NCI-H1048 (cell line): ENCODE measurements around the gene AGO1.

ENCODE experiments used
- DNase-seq: peaks from one replicate; lab custom pipeline; 2025; lab: John Stamatoyannopoulos, UW

AGO1 gene

DNA sequence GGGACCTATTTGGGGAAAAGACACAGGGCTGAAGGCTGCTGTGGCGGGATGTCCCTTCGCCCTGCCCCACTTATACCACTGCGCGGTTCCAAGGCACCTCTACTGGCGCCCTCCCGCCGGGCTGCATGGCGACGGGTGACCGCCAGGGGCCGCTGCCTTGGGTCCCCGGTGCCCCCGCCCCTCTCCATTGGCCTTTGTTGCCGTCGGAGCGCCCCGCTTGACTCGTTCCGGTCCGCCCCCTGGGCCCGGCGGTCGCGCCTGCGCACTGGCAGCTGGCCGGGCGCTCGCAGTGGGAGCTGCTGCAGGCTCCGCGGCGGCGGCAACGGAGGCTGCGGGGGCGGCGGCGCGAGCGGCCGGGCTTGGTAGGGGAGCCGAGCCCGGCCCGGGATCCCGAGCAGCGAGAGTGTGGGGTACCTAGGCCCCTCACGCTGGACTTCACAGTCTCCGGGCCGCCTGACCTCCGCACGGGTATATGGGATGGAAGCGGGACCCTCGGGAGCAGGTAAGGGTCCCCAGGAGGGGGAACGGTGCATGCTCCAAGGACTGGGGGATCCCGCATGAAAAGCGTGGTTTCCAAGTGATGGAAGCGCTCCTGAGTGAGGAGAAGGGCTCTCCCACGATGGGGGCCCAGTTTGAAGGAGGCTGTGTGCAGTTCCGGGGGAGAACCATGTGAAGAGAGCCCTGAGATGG, at the start of gene AGO1:
TSS of gene AGO1 (plus strand) at position 265 of the 690 bp plus-strand sequence. CDS start at position 478, 213 bp downstream.
- DNase-seq = peak; percentile 87

DNA sequence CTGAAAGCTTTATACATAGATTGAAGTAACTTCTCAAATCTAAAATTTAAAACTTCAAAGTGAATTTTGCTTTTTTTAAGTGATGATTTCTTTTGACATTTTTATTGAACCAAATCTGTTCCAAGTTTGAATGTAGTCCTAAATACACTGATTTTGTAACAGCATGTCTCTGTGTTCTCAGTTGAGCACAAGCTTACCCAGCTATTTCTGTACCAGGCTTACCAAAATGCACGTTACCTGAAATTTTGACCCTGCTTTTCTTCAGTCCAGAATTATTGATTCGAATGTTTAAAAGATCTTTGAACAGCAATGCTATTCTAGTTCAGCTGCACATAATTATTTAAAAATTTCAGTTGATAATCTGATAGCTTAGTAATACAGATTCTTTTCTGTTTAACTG, 49.6 kb upstream of the AGO1 start:
- DNase-seq = no peak

DNA sequence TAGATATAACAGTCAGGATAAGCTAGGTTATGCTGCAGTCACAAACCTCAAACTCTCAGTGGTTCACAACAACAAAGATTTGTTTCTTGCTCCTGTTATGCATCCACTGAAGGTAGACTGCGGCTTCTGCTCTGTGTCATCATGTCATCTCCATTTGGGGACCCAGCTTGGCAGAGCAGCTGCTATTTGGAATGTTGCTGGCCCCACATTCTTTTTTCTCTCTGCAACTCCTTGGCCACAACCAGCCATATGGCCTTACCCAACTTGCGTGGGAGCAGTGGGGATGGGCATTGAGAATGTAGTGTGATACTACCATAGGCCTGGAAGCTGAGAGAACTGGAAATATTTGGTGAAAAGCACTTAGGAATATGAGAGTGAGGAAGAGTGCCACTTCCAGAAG, 48.8 kb upstream of the AGO1 start:
- DNase-seq = no peak

DNA sequence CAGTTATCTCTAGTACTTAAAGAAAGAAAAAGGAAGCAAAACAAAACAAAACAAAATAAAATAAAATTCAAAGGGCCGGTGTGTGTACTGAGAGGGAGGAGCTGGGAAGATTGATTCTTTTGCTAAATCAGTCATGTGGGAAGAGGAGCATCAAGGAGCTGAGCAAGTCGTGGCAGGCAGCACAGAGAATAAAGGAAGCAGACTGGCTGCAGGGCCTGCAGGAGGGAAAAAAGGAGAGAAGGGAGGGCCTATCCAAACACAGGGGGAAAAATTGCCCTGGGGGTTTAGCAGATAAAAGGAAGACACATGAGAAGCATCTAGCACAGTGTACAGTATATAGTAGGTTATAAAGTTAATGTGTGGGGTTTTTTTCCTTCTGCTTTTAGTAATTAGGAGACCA, 47.6 kb upstream of the AGO1 start:
- no peak for DNase-seq

DNA sequence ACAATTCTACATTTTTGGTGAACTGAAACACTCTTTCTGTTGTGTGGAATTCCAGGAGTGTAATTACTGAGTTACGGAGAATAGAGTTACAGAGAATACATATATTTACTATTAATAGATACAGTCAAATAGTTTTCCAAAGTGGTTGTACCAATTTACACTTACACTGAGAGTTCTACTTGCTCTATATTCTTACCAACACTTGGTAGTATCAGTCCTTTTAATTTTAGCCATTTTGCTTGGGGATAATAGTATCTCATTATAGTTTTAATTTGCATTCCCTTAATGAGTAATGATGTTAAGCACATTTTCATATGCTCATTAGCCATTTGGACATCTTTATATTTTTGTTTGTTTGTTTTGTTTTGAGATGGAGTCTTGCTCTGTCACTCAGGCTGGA, 46.3 kb upstream of the AGO1 start:
- DNase-seq = no peak

DNA sequence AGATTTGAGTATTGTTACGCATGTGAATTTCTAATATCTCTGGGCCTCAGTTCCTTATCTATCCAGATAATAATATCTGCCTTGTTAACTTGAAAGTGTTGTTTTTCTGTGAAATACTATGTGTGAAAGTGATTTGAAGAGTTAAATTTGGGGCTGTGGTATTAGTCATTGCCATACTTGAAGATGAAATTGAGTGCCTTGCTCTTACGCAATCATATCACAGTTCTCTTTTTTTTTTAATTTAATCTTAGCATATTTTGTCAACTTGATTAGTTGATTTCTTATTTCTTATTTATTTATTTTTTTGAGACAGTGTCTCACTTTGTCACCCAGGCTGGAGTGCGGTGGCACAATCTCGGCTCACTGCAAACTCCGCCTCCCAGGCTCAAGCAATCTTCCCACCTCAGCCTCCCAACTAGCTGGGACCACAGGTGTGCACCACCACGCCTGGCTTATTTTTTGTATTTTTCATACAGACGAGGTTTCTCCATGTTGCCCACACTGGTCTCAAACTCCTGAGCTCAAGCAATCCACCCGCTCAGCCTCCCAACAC, 44.2 kb upstream of the AGO1 start:
- DNase-seq = no peak

DNA sequence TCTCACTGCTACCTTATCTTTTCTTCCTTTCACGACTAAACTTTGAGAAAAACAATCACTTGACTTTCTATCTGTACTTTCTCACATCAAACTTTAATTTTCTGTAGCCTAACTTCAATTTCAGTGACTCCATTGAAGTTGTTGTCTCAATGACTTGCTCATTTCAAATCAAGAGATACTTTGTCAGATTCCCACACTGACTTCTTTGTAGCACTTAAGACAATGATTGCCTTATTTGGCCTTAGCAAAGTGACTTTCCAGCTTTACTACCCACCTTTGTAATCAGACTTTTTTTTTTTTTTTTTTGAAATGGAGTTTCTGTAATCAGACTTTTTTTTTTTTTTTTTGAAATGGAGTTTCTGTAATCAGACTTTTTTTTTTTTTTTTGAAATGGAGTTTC, 38.2 kb upstream of the AGO1 start:
- DNase-seq = no peak

DNA sequence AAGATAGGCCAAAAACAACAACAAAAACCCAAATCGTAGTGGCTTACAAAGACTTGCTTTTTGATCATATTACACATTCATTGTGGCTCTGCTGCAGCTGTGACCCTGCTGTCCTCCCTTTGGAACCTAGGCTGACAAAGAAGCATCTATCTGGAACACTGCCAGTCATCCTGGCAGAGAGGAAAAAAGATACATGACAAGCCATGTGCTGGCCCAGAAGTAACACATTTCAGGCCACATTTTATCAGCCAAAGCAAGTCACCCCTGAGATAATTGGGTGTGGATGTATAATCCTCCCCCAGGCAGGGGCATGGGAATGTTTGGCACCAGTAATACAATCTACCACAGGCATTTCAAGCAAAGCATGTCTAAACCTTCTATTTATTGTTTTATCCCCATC, 37.2 kb upstream of the AGO1 start:
- DNase-seq = no peak

DNA sequence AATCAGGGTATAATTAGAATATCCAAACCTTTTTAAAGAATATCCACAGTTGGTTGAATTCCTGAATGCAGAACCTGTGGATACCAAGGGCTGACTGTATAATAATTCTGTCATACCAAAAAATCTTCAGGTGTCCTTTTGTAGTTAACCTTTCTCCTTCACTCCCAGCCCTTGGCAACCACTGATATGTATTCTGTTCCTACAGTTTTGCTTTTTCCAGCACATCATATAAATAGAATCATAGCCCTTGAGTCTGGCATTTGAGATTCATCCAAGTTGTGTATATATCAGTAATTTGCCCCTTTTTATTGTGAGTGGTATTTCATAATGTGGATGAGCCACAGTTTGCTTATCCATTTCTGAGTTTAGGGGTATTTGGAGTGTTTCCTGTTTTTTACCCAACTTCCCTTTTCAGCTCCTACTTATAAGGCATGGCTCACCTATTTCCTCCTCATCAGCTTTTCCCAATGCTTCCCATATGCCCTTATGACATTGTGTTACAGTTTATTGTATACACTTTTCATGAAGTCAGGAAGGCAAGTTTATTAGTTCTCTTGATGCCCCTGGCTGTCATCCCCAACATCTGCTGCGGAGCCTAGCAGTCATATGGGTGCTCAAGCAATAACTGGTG, 35.0 kb upstream of the AGO1 start:
- no peak for DNase-seq

DNA sequence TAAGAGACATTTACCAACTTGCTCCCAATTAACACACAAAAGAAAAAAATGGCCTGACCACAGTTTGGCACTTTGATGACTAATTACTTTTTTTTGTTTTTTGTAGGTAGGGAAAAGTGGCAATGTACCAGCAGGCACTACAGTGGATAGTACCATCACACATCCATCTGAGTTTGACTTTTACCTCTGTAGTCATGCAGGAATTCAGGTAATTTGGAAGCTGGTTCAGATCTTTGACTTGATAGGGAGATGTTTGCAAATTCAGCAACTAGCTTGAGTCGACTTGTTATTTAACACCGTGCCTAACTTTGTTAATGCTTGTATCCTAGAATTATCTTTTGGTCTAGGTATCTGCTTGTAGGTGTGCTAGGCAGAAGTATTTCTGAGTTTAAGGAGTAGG, 33.0 kb upstream of the AGO1 start:
- no peak for DNase-seq

DNA sequence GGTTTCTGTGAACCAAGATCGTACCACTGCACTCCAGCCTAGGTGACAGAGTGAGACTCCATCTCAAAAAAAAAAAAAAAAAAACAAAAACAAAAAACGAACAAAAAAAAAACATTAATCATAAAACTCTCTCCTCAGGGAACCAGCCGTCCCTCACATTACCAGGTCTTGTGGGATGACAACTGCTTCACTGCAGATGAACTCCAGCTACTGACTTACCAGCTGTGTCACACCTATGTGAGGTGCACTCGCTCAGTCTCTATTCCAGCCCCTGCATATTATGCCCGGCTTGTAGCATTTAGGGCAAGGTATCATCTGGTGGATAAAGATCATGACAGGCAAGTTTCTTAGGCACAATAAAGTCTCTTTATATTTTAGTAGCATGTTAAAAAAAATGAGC, 32.3 kb upstream of the AGO1 start:
- no peak for DNase-seq

DNA sequence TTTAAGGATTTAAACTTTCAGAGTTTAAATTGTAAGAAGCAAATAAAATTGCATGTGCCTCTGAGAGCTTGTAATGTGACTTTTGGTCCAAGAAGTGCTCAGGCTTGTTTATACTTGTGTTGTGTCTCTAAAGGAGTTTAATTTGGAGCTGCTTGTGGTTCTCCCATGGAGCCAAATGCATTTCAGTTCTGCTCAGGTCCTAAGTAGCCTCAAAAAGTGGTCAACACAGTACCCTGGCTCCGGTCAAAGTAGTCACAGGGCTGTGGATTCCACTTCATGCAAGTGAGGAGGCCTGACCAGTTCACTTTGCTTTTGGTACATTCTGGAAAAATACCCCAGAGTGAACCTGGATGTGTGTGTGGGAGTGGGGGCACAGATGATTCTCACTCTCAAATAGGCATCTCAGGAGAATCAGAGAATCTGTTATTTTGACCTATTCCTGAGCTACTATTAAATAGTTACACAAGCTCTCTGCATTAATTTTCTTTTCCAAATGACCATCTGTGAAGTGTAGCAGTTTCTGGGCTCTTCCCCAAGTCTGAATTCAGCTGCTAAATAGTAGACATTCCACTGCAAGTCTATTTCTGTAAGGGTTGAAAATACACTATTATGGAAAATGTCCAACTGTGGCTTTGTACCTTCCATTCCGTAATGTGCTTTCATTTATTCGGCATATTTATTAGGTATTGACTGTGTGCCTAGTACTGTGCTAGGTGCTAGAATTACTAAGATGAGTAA, 31.7 kb upstream of the AGO1 start:
- DNase-seq = no peak

DNA sequence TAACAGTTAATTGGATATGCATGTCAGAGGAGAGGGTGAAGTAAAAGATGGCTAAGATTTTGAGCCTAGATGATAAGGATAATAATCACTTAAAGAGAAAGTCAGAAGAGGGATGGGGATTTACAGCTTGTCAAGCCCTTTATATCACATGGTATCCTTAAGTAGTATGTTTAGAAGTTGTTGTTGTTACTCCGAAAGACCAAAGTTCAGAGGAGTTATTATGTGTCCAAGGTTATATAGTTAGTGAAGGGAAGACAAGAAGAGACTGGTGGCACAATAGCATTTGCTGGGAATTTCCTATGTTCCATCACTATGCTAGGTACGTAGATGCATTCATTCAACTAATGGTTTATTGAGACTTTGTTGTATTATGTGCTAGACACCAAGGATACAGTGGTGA, 30.8 kb upstream of the AGO1 start:
- DNase-seq = no peak

DNA sequence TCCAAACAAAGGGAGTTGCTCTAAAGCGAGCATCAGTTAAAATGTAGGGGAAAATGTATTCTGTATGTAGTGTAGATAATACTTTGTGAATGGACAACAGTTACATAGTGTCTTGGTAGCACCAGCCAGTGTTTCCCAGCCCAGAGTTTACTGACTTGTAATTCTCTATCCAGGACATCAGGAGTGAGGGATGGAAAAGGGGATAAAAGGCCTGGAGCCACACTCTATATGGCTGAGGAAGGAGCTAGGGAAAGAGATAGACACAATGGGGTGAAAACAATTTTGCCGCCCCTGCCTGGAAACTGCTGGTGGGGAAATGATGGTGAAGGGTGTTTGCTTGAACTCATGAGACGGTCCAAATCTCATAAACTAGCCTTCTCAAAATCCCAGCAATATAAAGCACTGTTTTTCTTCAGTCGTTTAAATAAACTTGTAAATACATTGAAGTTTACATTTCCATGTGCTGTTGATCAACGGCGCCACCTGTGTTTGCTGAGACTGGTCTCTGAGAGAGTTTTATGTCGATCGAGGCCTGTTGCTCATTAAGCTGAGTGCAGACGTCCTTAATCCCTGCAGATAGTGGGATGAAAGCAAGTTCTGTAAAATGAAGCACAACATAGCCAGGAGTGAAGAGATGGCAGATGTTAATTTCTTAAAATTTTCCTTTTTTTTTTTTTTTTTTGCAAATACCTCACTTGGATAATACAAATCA, 27.9 kb upstream of the AGO1 start:
- no peak for DNase-seq

DNA sequence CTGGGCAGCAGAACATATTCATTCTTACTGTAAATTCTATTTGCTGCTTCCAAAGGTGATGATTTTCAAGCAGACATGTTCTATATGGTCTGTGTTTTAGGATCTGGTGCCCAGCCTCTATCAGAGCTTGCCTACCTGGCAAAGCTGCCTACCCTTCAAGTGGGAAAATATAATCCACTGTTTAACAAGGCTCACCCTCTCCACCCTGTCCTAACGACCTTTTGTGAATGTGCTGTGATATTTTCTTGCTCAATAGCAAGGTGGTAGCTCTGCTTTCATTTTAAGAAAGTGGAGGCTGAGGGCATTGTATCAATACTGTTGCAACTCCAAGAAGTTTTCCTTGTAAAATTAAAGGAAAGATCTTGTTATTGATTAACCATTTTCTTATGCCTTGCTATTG, 26.0 kb upstream of the AGO1 start:
- DNase-seq = no peak

DNA sequence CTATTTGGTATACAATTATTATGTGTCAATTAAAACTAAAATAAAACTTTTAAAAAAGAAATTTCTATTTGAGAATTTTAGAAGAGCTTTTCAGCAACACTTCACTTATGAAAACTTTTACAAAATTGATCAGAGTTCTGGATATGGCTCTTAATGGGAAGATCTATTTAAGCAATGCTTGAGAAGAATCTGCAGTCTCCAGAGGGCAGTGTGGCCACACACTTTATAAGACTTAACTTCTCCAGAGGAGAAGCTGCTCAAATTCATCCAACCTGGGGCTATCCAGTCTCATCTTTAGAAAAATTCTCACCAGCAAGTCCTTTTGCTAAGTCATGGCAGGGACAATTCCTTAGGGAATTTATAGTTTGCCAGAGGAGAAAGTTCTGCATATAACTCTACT, 25.2 kb upstream of the AGO1 start:
- no peak for DNase-seq

DNA sequence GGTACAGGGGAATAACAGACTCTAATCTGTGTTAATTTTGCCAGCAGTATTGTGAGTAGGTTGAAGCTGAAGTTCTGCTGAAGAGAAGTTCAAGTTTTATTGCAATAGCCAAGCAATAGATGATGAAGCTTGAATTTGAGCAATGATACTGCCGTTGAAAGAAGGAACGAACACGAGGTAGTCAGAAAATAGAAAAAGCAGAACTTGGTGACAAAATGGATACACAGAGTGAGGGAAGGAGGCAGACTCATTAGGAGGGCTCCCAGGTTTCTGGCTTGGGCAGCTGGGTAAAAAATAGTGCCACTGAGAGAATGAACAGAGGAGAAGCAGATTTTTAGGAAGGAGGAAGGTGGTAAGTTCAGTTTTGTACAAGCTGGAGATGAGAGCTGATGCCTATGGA, 22.3 kb upstream of the AGO1 start:
- no peak for DNase-seq

DNA sequence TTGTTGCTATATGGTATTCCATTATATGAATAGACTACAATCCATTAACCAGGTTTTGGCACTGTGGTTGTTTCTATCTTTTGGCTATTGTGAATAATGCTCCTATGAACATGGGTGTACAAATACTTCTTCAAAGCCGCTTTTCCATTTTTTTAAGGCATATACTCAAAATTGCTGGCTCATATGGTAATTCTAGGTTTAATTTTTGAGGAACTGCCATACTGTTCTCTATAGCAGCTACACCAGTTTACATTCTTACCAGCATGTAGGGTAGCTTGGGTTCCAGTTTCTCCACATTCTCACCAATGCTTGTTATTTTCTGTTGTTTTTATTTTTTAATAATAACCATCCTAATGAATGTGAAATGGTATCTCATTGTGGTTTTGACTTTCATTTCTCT, 19.9 kb upstream of the AGO1 start:
- DNase-seq = no peak

DNA sequence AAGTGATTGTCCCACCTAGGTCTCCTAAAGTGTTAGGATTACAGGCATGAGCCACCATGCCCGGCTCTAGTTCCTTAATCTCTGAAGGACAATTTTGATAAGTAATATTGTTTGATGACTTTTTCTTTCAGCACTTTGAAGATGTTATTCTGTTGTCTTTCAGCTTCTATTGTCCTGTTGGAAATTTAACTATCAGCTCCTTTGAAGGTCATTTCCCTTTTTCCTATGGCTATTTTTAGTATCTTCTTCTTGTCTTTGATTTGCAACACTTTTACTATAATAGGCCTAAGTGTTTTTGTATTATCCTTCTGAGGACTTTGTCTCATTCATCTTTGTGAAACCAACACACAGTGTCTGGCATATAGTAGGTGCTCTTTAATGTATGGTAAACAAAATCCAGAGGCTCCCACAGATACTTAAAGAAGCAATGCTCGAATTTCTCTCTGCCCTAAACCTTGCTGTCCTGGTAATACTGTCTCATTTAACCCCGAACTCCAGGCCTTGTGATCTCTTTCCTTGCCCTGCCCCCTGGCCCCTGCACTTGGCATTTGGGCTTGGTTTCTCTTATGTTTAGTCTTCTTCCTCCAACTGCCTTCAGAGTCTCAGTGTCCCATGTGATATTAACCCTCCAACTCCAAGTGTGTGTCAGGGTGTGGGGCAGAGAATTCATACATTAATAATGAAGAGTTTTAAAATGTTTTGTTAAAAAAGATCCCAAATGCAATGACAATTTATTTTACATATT, 19.0 kb upstream of the AGO1 start:
- DNase-seq = no peak

DNA sequence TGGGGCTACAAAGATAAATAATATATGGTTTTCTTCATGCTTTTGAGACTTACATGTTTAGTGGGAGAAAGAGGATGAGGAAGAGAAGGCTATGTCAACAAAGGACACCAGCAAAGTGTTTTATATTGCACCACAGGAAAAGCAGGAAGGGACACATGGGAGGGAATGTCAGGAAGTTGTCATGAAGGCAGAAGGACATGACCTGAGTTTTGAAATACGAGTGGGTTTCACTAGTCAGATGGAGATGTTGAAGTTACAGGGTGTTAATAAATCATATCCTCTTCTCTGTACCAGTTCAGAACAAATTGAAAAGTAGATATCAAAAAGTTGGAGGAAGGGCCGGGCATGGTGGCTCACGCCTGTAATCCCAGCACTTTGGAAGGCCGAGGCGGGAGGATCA, 18.2 kb upstream of the AGO1 start:
- DNase-seq = no peak

DNA sequence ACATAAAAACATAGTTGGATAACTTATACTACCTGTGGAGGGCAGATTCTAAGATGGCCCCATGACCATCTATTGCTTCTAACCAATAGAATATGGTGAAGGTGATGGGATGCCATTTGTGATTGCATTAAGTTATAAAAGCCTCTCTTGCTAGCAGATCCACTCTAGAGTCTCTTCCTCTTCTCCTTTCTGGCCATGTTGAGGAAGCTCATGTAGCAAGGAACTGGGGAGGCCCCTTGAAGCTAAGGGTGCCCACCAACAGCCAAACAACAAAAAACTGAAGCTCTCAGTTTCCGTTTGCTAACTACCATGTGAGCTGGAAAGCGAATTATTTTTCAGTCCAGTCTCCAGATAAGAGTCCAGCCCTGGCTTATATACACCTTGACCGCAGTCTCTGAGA, 16.0 kb upstream of the AGO1 start:
- no peak for DNase-seq
